H1 (cell line): ENCODE results near the gene REPS2. TPM values are rescaled to one million over a fixed set of nuclear protein-coding genes. Genes with fewer than 3 reads are reported as not detected.

ENCODE experiments used
- CEBPB ChIP-seq: IDR thresholded peaks from 2 replicates; pipeline ENCODE4 v1.6.1; 2012; ENCODE audit warnings: low read depth, low read length
- CHD2 ChIP-seq: IDR thresholded peaks from 2 replicates; pipeline ENCODE4 v1.6.1; 2012; ENCODE audit warnings: low read length, improper control_type of control experiment
- HDAC6 ChIP-seq: IDR thresholded peaks from one replicate; pipeline ENCODE4 v1.7.1; 2012; ENCODE audit warnings: low read depth, mild to moderate bottlenecking, inconsistent platforms, low read length, moderate library complexity
- polyA plus RNA-seq, 7 experiments: library from polyadenylated mRNA; depleted of rRNA in 3 of 7; stranded (reverse) in 5 of 7; unstranded in 2 of 7; fragments of >200 nt in 5 of 7; fragments of 200-250 nt in 2 of 7; gene quantifications; 1 replicate in 5 of 7; 2 replicates in 1 of 7; 4 replicates in 1 of 7; pipeline versions ENCODE4 v1.2.1 to v1.2.3, GENCODE V29; 2011 to 2013; ENCODE audit warnings: missing spikeins in 2 of 7, mixed read lengths in 2 of 7
- total RNA-seq: library from RNA; stranded (reverse); fragmentation: NEBNext Ultra II Directional; extraction: Animal tissue kit (Norgen Biotek cat#: 25700); gene quantifications from 2 replicates; pipeline ENCODE4 v1.2.1, GENCODE V29; 2021
- TF ChIP-seq, protein P1 (sequence below): fragments of 300-600 bp; sonication (generic); IDR thresholded peaks from 2 replicates; pipeline ENCODE4 v1.7.1; 2012; ENCODE audit warnings: low read length, moderate library complexity, mild to moderate bottlenecking, inconsistent platforms; ENCODE audit not compliant: insufficient replicate concordance

The REPS2 gene
- total and polyA plus RNA-seq, 2 of the 8 experiments (the other 6 are each of a cell fraction or from before 2014, with no cell fraction given), result 0.79 to 4.3 TPM

GRCh38 chrX:17075004-17075403, 128.5 kb downstream of the REPS2 start (continued):
- TF ChIP-seq, protein P1, sequence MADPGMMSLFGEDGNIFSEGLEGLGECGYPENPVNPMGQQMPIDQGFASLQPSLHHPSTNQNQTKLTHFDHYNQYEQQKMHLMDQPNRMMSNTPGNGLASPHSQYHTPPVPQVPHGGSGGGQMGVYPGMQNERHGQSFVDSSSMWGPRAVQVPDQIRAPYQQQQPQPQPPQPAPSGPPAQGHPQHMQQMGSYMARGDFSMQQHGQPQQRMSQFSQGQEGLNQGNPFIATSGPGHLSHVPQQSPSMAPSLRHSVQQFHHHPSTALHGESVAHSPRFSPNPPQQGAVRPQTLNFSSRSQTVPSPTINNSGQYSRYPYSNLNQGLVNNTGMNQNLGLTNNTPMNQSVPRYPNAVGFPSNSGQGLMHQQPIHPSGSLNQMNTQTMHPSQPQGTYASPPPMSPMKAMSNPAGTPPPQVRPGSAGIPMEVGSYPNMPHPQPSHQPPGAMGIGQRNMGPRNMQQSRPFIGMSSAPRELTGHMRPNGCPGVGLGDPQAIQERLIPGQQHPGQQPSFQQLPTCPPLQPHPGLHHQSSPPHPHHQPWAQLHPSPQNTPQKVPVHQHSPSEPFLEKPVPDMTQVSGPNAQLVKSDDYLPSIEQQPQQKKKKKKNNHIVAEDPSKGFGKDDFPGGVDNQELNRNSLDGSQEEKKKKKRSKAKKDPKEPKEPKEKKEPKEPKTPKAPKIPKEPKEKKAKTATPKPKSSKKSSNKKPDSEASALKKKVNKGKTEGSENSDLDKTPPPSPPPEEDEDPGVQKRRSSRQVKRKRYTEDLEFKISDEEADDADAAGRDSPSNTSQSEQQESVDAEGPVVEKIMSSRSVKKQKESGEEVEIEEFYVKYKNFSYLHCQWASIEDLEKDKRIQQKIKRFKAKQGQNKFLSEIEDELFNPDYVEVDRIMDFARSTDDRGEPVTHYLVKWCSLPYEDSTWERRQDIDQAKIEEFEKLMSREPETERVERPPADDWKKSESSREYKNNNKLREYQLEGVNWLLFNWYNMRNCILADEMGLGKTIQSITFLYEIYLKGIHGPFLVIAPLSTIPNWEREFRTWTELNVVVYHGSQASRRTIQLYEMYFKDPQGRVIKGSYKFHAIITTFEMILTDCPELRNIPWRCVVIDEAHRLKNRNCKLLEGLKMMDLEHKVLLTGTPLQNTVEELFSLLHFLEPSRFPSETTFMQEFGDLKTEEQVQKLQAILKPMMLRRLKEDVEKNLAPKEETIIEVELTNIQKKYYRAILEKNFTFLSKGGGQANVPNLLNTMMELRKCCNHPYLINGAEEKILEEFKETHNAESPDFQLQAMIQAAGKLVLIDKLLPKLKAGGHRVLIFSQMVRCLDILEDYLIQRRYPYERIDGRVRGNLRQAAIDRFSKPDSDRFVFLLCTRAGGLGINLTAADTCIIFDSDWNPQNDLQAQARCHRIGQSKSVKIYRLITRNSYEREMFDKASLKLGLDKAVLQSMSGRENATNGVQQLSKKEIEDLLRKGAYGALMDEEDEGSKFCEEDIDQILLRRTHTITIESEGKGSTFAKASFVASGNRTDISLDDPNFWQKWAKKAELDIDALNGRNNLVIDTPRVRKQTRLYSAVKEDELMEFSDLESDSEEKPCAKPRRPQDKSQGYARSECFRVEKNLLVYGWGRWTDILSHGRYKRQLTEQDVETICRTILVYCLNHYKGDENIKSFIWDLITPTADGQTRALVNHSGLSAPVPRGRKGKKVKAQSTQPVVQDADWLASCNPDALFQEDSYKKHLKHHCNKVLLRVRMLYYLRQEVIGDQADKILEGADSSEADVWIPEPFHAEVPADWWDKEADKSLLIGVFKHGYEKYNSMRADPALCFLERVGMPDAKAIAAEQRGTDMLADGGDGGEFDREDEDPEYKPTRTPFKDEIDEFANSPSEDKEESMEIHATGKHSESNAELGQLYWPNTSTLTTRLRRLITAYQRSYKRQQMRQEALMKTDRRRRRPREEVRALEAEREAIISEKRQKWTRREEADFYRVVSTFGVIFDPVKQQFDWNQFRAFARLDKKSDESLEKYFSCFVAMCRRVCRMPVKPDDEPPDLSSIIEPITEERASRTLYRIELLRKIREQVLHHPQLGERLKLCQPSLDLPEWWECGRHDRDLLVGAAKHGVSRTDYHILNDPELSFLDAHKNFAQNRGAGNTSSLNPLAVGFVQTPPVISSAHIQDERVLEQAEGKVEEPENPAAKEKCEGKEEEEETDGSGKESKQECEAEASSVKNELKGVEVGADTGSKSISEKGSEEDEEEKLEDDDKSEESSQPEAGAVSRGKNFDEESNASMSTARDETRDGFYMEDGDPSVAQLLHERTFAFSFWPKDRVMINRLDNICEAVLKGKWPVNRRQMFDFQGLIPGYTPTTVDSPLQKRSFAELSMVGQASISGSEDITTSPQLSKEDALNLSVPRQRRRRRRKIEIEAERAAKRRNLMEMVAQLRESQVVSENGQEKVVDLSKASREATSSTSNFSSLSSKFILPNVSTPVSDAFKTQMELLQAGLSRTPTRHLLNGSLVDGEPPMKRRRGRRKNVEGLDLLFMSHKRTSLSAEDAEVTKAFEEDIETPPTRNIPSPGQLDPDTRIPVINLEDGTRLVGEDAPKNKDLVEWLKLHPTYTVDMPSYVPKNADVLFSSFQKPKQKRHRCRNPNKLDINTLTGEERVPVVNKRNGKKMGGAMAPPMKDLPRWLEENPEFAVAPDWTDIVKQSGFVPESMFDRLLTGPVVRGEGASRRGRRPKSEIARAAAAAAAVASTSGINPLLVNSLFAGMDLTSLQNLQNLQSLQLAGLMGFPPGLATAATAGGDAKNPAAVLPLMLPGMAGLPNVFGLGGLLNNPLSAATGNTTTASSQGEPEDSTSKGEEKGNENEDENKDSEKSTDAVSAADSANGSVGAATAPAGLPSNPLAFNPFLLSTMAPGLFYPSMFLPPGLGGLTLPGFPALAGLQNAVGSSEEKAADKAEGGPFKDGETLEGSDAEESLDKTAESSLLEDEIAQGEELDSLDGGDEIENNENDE, result no peak
- TF ChIP-seq CEBPB (no peak), CHD2 (no peak), HDAC6 (no peak)
